ENCODE measurements around the gene KCNJ16.

Gene KCNJ16

DNA sequence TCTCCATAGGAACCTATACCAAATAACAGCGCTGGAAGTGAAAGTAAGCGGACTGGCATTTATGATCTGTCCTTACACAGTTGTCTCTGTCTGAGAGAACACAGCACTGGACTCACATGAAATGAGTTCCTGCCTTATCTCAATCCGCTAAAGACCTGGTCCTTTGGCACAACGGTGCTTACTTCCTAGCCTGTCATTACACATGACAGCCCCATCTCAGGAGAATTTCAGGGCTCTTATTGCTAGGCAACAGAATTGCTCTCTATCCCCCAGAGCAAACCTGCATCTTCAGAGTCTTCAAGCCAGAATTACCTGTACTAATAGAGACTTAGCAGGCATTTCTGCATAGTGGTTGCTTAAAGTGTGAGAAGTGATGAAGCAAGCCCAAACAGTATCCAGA is 98.7 kb downstream of the KCNJ16 start:
- TF ChIP-seq, protein P1, sequence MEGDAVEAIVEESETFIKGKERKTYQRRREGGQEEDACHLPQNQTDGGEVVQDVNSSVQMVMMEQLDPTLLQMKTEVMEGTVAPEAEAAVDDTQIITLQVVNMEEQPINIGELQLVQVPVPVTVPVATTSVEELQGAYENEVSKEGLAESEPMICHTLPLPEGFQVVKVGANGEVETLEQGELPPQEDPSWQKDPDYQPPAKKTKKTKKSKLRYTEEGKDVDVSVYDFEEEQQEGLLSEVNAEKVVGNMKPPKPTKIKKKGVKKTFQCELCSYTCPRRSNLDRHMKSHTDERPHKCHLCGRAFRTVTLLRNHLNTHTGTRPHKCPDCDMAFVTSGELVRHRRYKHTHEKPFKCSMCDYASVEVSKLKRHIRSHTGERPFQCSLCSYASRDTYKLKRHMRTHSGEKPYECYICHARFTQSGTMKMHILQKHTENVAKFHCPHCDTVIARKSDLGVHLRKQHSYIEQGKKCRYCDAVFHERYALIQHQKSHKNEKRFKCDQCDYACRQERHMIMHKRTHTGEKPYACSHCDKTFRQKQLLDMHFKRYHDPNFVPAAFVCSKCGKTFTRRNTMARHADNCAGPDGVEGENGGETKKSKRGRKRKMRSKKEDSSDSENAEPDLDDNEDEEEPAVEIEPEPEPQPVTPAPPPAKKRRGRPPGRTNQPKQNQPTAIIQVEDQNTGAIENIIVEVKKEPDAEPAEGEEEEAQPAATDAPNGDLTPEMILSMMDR (IDR thresholded peaks at IDR 0.05) = no peak

DNA sequence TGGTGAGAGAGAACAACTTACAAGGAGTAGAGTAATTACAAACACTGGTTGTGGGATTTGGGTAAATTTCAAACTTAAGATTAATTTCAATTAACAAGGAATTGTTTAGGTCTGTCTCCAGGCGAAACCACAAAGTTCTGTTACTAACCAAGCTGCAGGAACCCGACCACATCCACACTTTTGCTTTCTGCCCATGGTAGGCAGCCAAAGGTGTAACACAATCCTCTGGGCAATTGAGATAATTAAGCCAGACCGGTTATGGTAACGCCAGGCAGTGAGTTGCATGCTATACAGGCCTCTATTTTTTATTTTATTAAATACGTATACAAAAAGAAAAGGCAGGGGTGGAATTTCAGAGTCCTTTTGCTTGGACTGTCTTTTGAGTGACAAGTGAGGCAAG is 106.4 kb downstream of the KCNJ16 start:
- TF ChIP-seq, protein P1 (IDR thresholded peaks at IDR 0.05) = no peak

DNA sequence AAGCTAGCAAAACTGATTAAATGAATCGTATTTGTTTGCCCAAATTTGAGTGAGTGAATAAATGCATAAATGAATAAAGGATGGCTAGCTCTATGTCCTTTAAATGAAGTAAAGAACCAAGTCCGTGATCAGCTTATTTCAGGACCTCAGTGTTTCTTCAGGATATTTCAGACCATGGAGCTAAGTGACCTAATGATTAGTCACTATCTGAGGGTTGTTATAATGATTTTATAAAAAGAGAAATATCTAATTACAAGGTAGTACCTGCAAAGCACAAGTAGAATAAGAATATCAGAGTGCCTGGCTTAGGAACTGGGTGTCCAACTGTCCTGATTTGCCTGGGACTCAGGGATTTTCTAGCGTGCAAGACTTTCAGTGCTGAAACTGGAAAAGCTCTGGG is 106.8 kb downstream of the KCNJ16 start:
- TF ChIP-seq, protein P1 (IDR thresholded peaks at IDR 0.05) = no peak

DNA sequence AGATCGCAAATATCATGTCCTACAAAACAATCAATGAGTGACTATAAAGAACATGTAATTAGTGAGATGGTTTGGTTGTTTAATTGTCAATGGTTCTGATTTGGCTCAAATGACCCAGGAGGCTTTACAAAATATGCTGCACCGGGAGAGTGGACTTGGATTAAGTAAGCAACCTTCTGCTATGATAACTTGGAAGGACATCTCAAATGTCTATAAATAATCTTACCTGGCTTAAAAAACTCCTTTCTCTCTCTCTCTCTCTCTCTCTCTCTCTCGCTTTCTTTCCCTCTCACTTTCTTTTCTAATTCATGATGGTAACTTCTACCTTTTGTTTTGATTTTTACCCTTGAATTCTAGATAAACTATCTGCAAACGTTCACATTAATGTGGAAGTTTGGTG is 108.5 kb downstream of the KCNJ16 start:
- TF ChIP-seq, protein P1 (IDR thresholded peaks at IDR 0.05) = no peak

DNA sequence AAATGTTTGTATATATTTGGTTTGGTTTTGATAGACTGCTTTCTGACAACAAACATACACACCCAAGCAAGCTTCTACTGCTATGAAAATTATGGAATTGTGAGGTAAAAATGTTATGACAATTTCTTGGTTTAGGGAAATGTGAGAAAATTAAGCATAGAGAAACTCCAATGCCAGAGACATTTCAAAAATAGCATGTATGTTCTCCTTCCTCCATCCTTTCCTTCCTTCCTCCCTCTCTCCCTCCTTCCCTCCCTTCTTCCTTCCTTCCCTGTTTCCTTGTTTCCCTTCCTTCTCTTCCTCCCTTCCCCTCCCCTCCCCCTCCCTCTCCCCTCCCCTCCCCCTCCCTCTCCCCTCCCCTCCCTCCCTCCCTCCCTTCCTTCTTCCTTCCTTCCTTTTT is 109.2 kb downstream of the KCNJ16 start:
- TF ChIP-seq, protein P1 (IDR thresholded peaks at IDR 0.05) = no peak

DNA sequence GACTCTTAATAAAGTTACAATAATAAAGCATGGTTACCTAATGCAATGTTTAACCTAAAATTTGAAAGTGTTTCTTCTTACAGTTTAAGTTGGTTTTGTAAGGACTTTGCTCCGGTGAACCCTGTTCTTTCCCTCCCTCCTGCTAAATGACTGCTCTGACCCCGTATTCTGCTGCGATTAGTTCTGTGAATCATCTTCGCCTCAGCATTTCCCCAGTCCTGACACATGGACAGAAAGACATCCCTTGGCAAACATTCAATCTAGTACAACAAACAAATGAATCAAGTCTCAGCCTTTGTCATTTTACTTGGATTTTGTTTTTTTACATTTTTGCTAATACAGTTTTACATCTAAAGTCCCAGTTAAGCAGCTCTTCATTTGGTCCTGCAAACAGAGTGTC is 109.7 kb downstream of the KCNJ16 start:
- TF ChIP-seq, protein P1 (IDR thresholded peaks at IDR 0.05) = no peak

Measured in LNCAP (cell line).